ENCODE data around the gene PHF21A.

GRCh38 chr11:46060013-46060412, 61.2 kb downstream of the PHF21A start:
- TF ChIP-seq CTCF (IDR thresholded peaks at IDR 0.05) = no peak
- no peak for TF ChIP-seq POLR2AphosphoS5 (IDR thresholded peaks at IDR 0.05)

All from gastroesophageal sphincter (tissue), 3 donors.